GM21737 (cell line): ENCODE results near the gene XKR3.
"Not testable (repeated sequence)": the region's sequence is repeated elsewhere in the genome, so short reads cannot be mapped to it uniquely, and the experiment has no call there.

Experiments
- ATAC-seq: cut with Tn5 transposase; IDR thresholded peaks from one replicate; pipeline ENCODE4 v1.9.1; 2021; ENCODE audit warnings: mild to moderate bottlenecking, moderate library complexity; ENCODE audit not compliant: unreplicated experiment

XKR3 gene

GRCh38 chr22:16824716-16825687 lies at the start of gene XKR3:
Gene XKR3 (minus strand): TSS chr22:16825411. CDS start chr22:16808073, 17,338 bp downstream.
- peak; percentile 78 for ATAC-seq

- not testable (repeated sequence) for ATAC-seq
These were observed 44.4 kb upstream of the XKR3 start for GRCh38 chr22:16869640-16870039.

GRCh38 chr22:16866167-16866566 lies 41.0 kb upstream of the XKR3 start:
- no peak for ATAC-seq

GRCh38 chr22:16856851-16857250 lies 31.6 kb upstream of the XKR3 start:
- ATAC-seq, result not testable (repeated sequence)

GRCh38 chr22:16854631-16855030 lies 29.4 kb upstream of the XKR3 start:
- ATAC-seq, result no peak

GRCh38 chr22:16851268-16851996 lies 26.2 kb upstream of the XKR3 start:
- not testable (repeated sequence) for ATAC-seq

GRCh38 chr22:16847271-16847670 lies 22.1 kb upstream of the XKR3 start:
- no peak for ATAC-seq

GRCh38 chr22:16845881-16846280 lies 20.7 kb upstream of the XKR3 start:
- ATAC-seq, result no peak

GRCh38 chr22:16845465-16845864 lies 20.3 kb upstream of the XKR3 start:
- ATAC-seq, result no peak

GRCh38 chr22:16844529-16844928 lies 19.3 kb upstream of the XKR3 start:
- no peak for ATAC-seq

- no peak for ATAC-seq
These were observed 12.9 kb upstream of the XKR3 start for GRCh38 chr22:16838073-16838472.

GRCh38 chr22:16834971-16835370 lies 9.8 kb upstream of the XKR3 start:
- ATAC-seq, result no peak

- ATAC-seq, result no peak
These were observed 6.0 kb upstream of the XKR3 start for GRCh38 chr22:16831257-16831656.

GRCh38 chr22:16829985-16830384 lies 4.8 kb upstream of the XKR3 start:
- no peak for ATAC-seq

- ATAC-seq, result no peak
These were observed 3.7 kb upstream of the XKR3 start for GRCh38 chr22:16828876-16829275.

- ATAC-seq, result no peak
These were observed 2.3 kb upstream of the XKR3 start for GRCh38 chr22:16827506-16827905.

- ATAC-seq, result no peak
These were observed 6.0 kb downstream of the XKR3 start for GRCh38 chr22:16819249-16819648.

GRCh38 chr22:16818538-16818937 lies 6.7 kb downstream of the XKR3 start:
- no peak for ATAC-seq

- ATAC-seq, result no peak
These were observed 10.1 kb downstream of the XKR3 start for GRCh38 chr22:16815073-16815472.

- ATAC-seq, result no peak
These were observed 14.9 kb downstream of the XKR3 start for GRCh38 chr22:16810188-16810802.

- ATAC-seq, result no peak
These were observed 16.5 kb downstream of the XKR3 start for GRCh38 chr22:16808744-16809143.
